ENCODE results near the gene PCAT6. TPM values are rescaled to one million over a fixed set of nuclear protein-coding genes. Genes with fewer than 3 reads are reported as not detected.

The PCAT6 gene
- total RNA-seq (2021; fragmentation: NEBNext Ultra II Directional; extraction: Animal tissue kit (Norgen Biotek cat#: 25700)): 1 to 10 TPM; 1.7 to 4.0 (median 1.8) TPM
- long read RNA-seq, partial matches to known transcripts: 0 of 3 reads
- long read RNA-seq, other reads (novel, unspliced or antisense): 0 of 3 reads

- Mint-ChIP-seq H3K27ac (peak within 1 kb of the TSS; percentile 89), H3K9me3 (no peaks in the 10 kb centered on the region), H3K4me1 (ENCODE audit: low read depth) (peaks cover 54% of the 10 kb centered on the region), H3K4me3 (peak within 1 kb of the TSS; percentile 92), H3K27me3 (ENCODE audit: insufficient read depth) (peaks cover 8% of the 10 kb centered on the region), H3K36me3 (ENCODE audit: low read depth) (no peaks in the 10 kb centered on the region)
- TF ChIP-seq CTCF (IDR thresholded peaks at IDR 0.05): no peak
- peak; percentile 94 for DNase-seq
Measured at GRCh38 chr1:202810615-202811295, at the start of gene PCAT6. Gene PCAT6 (plus strand): TSS chr1:202810954.

GRCh38 chr1:202762019-202762418 lies 48.7 kb upstream of the PCAT6 start:
- peaks cover 10% of the 10 kb centered on the region for H3K4me1 Mint-ChIP-seq (ENCODE audit: low read depth)
- no peaks in the 10 kb centered on the region for H3K9me3 Mint-ChIP-seq
- no peak for TF ChIP-seq CTCF (IDR thresholded peaks at IDR 0.05)
- peaks cover 26% of the 10 kb centered on the region for H3K36me3 Mint-ChIP-seq (ENCODE audit: low read depth)
- no peaks in the 10 kb centered on the region for H3K27me3 Mint-ChIP-seq (ENCODE audit: insufficient read depth)
- DNase-seq: no peak
- H3K27ac Mint-ChIP-seq: peak overlapping the region; percentile 68
- H3K4me3 Mint-ChIP-seq: no peak overlapping the region; the same call in 1 of the 2 replicates

- Mint-ChIP-seq H3K4me3 (no peak overlapping the region), H3K9me3 (no peaks in the 10 kb centered on the region), H3K27ac (no peak overlapping the region; the same call in 1 of the 2 replicates), H3K4me1 (ENCODE audit: low read depth) (peaks cover 10% of the 10 kb centered on the region), H3K36me3 (ENCODE audit: low read depth) (peaks cover 41% of the 10 kb centered on the region), H3K27me3 (ENCODE audit: insufficient read depth) (no peaks in the 10 kb centered on the region)
- no peak for TF ChIP-seq CTCF (IDR thresholded peaks at IDR 0.05)
- no peak for DNase-seq
Measured at GRCh38 chr1:202765721-202766120, 45.0 kb upstream of the PCAT6 start.

DNA sequence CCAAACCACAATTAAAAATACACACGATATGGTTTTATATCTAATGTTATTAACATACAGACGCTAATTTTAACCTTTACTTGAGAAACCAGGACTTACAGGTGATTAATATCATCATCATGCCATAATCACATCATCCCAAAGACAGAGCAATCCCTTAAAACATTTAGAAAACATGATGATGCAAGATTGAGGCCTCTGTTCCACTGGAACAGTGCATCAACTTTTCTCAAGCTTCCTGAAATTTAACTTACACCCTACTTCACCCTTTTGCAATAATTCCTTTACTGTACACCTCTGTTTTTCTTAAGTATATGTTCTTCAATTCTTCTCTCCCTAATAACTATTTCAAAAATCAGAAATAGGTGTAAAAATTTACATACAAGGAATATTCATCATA lies 40.6 kb upstream of the PCAT6 start:
- peaks cover 10% of the 10 kb centered on the region for H3K4me1 Mint-ChIP-seq (ENCODE audit: low read depth)
- no peak for DNase-seq
- no peak for TF ChIP-seq CTCF (IDR thresholded peaks at IDR 0.05)
- no peaks in the 10 kb centered on the region for H3K9me3 Mint-ChIP-seq
- H3K27ac Mint-ChIP-seq: no peak overlapping the region
- no peaks in the 10 kb centered on the region; the same call in 1 of the 2 replicates for H3K27me3 Mint-ChIP-seq (ENCODE audit: insufficient read depth)
- peaks cover 41% of the 10 kb centered on the region for H3K36me3 Mint-ChIP-seq (ENCODE audit: low read depth)
- no peak overlapping the region for H3K4me3 Mint-ChIP-seq

DNA sequence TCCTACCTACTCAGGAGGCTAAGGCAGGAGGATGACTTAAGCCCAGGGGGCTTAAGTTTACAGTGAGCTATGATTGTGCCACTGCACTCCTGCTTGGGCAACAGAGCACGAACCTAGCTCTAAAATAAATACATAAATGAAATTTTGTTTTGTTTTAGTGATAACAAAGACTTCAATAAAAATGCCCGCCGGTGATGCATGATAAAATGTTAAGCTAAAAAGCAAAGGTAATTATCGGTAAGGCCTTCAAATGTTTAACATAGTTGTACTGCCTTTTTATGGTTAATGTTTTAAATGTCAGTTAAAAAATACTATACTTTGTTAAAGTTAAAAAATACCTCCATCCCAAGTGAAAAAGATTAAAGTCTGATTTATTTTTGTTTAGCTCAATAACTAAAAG lies 29.6 kb upstream of the PCAT6 start:
- TF ChIP-seq CTCF (IDR thresholded peaks at IDR 0.05): no peak
- H3K27ac Mint-ChIP-seq: no peak overlapping the region
- no peaks in the 10 kb centered on the region for H3K27me3 Mint-ChIP-seq (ENCODE audit: insufficient read depth)
- H3K36me3 Mint-ChIP-seq (ENCODE audit: low read depth): no peaks in the 10 kb centered on the region
- no peaks in the 10 kb centered on the region for H3K9me3 Mint-ChIP-seq
- no peak overlapping the region for H3K4me3 Mint-ChIP-seq
- peaks cover 13% of the 10 kb centered on the region for H3K4me1 Mint-ChIP-seq (ENCODE audit: low read depth)
- no peak for DNase-seq
